Astrocyte (in vitro differentiated cells and primary cell): ENCODE data around the gene MYO5B. TPM values are rescaled to one million over a fixed set of nuclear protein-coding genes. Genes with fewer than 3 reads are reported as not detected.
"Not testable (repeated sequence)": the region's sequence is repeated elsewhere in the genome, so short reads cannot be mapped to it uniquely, and the experiment has no call there.

ENCODE experiments used
- DNase-seq: peaks from one replicate; pipeline ENCODE4 v3.0.0-alpha.2; 2010; ENCODE audit warnings: low read depth
- FAIRE-seq: peaks from 2 replicates; lab custom pipeline; 2011; peaks lifted over from hg19 to GRCh38; lab: Jason Lieb, UNC
- H2AFZ ChIP-seq: 2 replicates; pipeline ENCODE4 v1.6.0; 2012; ENCODE audit warnings: low read depth, low read length, inconsistent platforms
- H3K27ac ChIP-seq: 2 replicates; pipeline ENCODE4 v1.5.1; 2011; ENCODE audit warnings: low read depth, low read length, inconsistent platforms
- H3K27me3 ChIP-seq: 2 replicates; pipeline ENCODE4 v1.6.0; 2011; ENCODE audit warnings: low read length, inconsistent platforms; ENCODE audit not compliant: insufficient read depth
- H3K36me3 ChIP-seq: 2 replicates; pipeline ENCODE4 v1.5.1; 2011; ENCODE audit warnings: low read length, inconsistent platforms; ENCODE audit not compliant: insufficient read depth
- H3K4me1 ChIP-seq: 2 replicates; pipeline ENCODE4 v1.5.1; 2011; ENCODE audit warnings: low read length, inconsistent platforms; ENCODE audit not compliant: insufficient read depth
- H3K4me2 ChIP-seq: 2 replicates; pipeline ENCODE4 v1.6.0; 2012; ENCODE audit warnings: low read length, inconsistent platforms
- H3K4me3 ChIP-seq: 2 replicates; pipeline ENCODE4 v1.5.1; 2011; ENCODE audit warnings: low read depth, mild to moderate bottlenecking, low read length, inconsistent platforms; ENCODE audit not compliant: insufficient read depth
- H3K79me2 ChIP-seq: 2 replicates; pipeline ENCODE4 v1.6.0; 2012; ENCODE audit warnings: mild to moderate bottlenecking, low read length, inconsistent platforms; ENCODE audit not compliant: insufficient read depth
- H3K9ac ChIP-seq: 2 replicates; pipeline ENCODE4 v1.6.0; 2012; ENCODE audit warnings: mild to moderate bottlenecking, low read length, inconsistent platforms
- H3K9me3 ChIP-seq: 2 replicates; pipeline ENCODE4 v1.5.1; 2012; ENCODE audit warnings: low read depth, mild to moderate bottlenecking, low read length, inconsistent platforms; ENCODE audit not compliant: insufficient read depth
- H4K20me1 ChIP-seq: 2 replicates; pipeline ENCODE4 v1.6.0; 2012; ENCODE audit warnings: low read length, inconsistent platforms; ENCODE audit not compliant: insufficient read depth
- H3K27ac Mint-ChIP-seq: one replicate; pipeline ENCODE4 v1.8.0; 2021; ENCODE audit warnings: mild to moderate bottlenecking, mixed read lengths; ENCODE audit not compliant: unreplicated experiment
- H3K27me3 Mint-ChIP-seq: one replicate; pipeline ENCODE4 v1.8.0; 2021; ENCODE audit warnings: low read depth, mixed read lengths; ENCODE audit not compliant: unreplicated experiment
- H3K36me3 Mint-ChIP-seq: one replicate; pipeline ENCODE4 v1.8.0; 2021; ENCODE audit warnings: low read depth, mixed read lengths; ENCODE audit not compliant: unreplicated experiment
- H3K4me1 Mint-ChIP-seq: one replicate; pipeline ENCODE4 v1.8.0; 2021; ENCODE audit warnings: low read depth, mixed read lengths; ENCODE audit not compliant: unreplicated experiment
- H3K4me3 Mint-ChIP-seq: one replicate; pipeline ENCODE4 v1.8.0; 2021; ENCODE audit warnings: mild to moderate bottlenecking, moderate library complexity, mixed read lengths; ENCODE audit not compliant: unreplicated experiment
- H3K9me3 Mint-ChIP-seq: one replicate; pipeline ENCODE4 v1.8.0; 2021; ENCODE audit warnings: mild to moderate bottlenecking, mixed read lengths; ENCODE audit not compliant: unreplicated experiment
- EZH2 ChIP-seq: IDR thresholded peaks from 2 replicates; pipeline ENCODE4 v1.6.1; 2012; ENCODE audit warnings: mild to moderate bottlenecking, low read length, inconsistent platforms; ENCODE audit not compliant: insufficient read depth
- total RNA-seq: library from RNA; stranded (reverse); gene quantifications from 2 replicates; pipeline ENCODE4 v1.2.1, GENCODE V29; 2021
- TF ChIP-seq, protein P1 (sequence below): IDR thresholded peaks from 2 replicates; pipeline ENCODE4 v1.5.1; 2011; ENCODE audit warnings: low read depth, mild to moderate bottlenecking, inconsistent platforms, low read length, moderate library complexity; ENCODE audit not compliant: insufficient read depth

MYO5B gene
- total RNA-seq, 1 donor from 2014 or later, result 8.3 TPM

DNA sequence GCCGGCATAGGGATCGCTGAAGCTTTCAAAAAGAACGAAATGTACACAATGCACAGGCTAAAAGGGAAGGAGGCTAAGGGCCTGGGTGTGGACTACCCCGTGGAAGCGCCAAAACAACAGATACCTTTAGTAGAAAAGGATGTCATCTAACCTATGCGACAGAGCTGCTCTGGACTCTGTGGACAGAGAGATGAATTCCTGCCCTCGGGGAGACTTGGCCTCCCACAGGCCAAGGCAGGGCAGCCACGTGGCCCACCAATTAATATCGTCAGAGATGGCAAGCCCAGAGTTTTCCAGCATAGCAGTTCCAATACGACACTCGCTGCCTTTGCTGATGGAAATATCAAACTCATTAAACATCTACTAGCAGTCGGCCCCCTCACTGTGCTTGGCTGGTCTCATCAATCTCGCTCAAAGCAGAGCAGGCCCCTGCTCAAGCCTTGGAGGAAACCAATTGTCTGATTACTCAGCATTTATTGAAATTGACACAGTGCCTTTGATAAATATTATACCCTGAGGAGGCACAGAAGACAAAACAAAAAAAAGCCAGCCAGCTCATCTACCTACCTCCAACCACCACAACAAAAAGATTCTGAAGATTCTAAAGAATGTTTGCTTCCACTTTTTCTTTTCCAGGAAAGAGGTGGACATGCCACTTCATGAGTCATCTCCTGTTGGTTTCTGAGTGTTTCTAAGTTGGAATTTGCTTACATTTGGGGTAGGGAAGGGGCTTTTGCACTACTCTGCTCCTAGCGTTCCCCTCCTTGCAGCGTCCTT lies 302.6 kb downstream of the MYO5B start:
- Histone ChIP-seq H3K79me2 (no peaks in the 10 kb centered on the region), H3K4me3 (no peak overlapping the region), H3K27me3 (peaks cover 4% of the 10 kb centered on the region), H3K4me2 (peak overlapping the region; percentile 68), H3K4me1 (peaks cover 19% of the 10 kb centered on the region), H2AFZ (no peak overlapping the region), H4K20me1 (no peaks in the 10 kb centered on the region), H3K36me3 (no peaks in the 10 kb centered on the region), H3K9me3 (no peaks in the 10 kb centered on the region), H3K9ac (no peak overlapping the region), H3K27ac (no peak overlapping the region)
- Mint-ChIP-seq H3K36me3 (no peaks in the 10 kb centered on the region), H3K27me3 (peaks cover 5% of the 10 kb centered on the region), H3K4me1 (peaks cover 28% of the 10 kb centered on the region), H3K4me3 (no peak overlapping the region), H3K27ac (peak overlapping the region; percentile 73), H3K9me3 (no peaks in the 10 kb centered on the region)
- DNase-seq (peak; percentile 62), FAIRE-seq (peak; percentile 34)
- no peak for TF ChIP-seq EZH2
- TF ChIP-seq, protein P1, sequence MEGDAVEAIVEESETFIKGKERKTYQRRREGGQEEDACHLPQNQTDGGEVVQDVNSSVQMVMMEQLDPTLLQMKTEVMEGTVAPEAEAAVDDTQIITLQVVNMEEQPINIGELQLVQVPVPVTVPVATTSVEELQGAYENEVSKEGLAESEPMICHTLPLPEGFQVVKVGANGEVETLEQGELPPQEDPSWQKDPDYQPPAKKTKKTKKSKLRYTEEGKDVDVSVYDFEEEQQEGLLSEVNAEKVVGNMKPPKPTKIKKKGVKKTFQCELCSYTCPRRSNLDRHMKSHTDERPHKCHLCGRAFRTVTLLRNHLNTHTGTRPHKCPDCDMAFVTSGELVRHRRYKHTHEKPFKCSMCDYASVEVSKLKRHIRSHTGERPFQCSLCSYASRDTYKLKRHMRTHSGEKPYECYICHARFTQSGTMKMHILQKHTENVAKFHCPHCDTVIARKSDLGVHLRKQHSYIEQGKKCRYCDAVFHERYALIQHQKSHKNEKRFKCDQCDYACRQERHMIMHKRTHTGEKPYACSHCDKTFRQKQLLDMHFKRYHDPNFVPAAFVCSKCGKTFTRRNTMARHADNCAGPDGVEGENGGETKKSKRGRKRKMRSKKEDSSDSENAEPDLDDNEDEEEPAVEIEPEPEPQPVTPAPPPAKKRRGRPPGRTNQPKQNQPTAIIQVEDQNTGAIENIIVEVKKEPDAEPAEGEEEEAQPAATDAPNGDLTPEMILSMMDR, result no peak

DNA sequence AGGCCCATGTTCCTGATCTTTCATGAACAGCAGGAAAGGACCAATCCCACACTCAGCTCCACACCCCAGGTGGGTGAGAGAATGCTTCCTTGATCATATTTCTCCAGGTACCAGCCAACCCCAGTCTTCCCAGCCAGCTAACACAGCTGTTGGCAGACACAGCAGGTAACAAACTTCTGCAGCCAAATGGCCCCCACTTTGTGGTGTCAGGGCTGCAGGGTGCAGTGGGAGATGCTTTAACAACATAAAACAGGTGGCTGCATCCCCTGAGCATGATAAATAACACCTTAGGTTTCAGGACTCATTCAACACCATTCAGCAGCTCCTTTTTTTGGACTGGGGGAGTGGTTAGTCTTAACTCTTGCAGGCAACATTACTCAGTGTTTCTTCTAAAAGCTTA lies 304.9 kb downstream of the MYO5B start:
- DNase-seq, result no peak
- no peaks in the 10 kb centered on the region for H3K36me3 Mint-ChIP-seq
- Histone ChIP-seq H3K79me2 (no peaks in the 10 kb centered on the region), H3K36me3 (no peaks in the 10 kb centered on the region), H3K27me3 (no peaks in the 10 kb centered on the region), H3K27ac (no peak overlapping the region), H3K9ac (no peak overlapping the region), H3K4me2 (no peak overlapping the region), H3K4me3 (no peak overlapping the region), H3K9me3 (no peaks in the 10 kb centered on the region), H3K4me1 (peaks cover 19% of the 10 kb centered on the region), H4K20me1 (no peaks in the 10 kb centered on the region), H2AFZ (no peak overlapping the region)
- no peaks in the 10 kb centered on the region for H3K9me3 Mint-ChIP-seq
- no peak for TF ChIP-seq EZH2
- TF ChIP-seq, protein P1, result no peak
- no peak overlapping the region for H3K4me3 Mint-ChIP-seq
- H3K27me3 Mint-ChIP-seq, result peaks cover 3% of the 10 kb centered on the region
- no peak overlapping the region for H3K27ac Mint-ChIP-seq
- no peak for FAIRE-seq
- H3K4me1 Mint-ChIP-seq, result peaks cover 28% of the 10 kb centered on the region

DNA sequence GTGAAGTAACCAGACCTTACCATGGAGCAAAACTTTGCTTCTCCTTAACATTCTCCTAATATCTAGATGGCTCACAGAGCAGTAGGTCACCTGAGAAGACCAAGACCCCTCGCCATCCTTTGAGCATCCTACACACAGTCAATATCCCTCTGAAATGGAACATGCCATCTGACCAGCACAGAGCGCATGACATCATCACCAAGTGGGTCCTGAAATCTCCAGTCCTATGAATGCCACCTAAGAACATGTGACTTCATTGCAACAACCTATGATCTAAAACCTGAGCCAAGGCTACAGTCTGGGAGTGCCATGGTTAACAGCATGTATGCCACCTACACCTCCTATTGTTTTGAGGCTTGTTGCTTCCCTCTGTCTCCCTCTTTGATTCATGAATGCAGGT lies 305.4 kb downstream of the MYO5B start:
- H3K36me3 ChIP-seq, H3K36me3 Mint-ChIP-seq, H3K4me3 Mint-ChIP-seq, H3K4me3 ChIP-seq, H3K9me3 ChIP-seq, H3K9me3 Mint-ChIP-seq, H2AFZ ChIP-seq, H3K27me3 Mint-ChIP-seq, H4K20me1 ChIP-seq, FAIRE-seq, H3K79me2 ChIP-seq, H3K27ac Mint-ChIP-seq, H3K4me2 ChIP-seq, DNase-seq, H3K9ac ChIP-seq, H3K27me3 ChIP-seq, H3K27ac ChIP-seq: not testable (repeated sequence)
- H3K4me1 ChIP-seq, result peaks cover 19% of the 10 kb centered on the region
- peaks cover 26% of the 10 kb centered on the region for H3K4me1 Mint-ChIP-seq
